Subcutaneous abdominal adipose tissue (tissue), 5 donors: Measurements from ENCODE around the gene PTPRD.

Source experiments
- H3K27ac ChIP-seq: one replicate; pipeline ENCODE4 v1.7.0; 2013; ENCODE audit warnings: low read depth, mild to moderate bottlenecking, inconsistent platforms, low read length, moderate library complexity
- H3K27me3 ChIP-seq, 5 donors: one replicate each; pipeline ENCODE4 v1.7.0; 2013; ENCODE audit warnings: low read length in 5 of 5, inconsistent platforms in 1 of 5; ENCODE audit not compliant: control insufficient read depth in 5 of 5, insufficient read depth in 4 of 5
- H3K36me3 ChIP-seq, 5 donors: one replicate each; pipeline ENCODE4 v1.7.0; 2013; ENCODE audit warnings: low read length in 5 of 5; ENCODE audit not compliant: control insufficient read depth in 5 of 5, insufficient read depth in 5 of 5
- H3K4me1 ChIP-seq, 5 donors: one replicate each; pipeline ENCODE4 v1.7.0; 2013; ENCODE audit warnings: low read length in 5 of 5, mild to moderate bottlenecking in 3 of 5, moderate library complexity in 1 of 5; ENCODE audit not compliant: control insufficient read depth in 5 of 5, insufficient read depth in 5 of 5
- H3K4me3 ChIP-seq, 5 donors: one replicate each; pipeline ENCODE4 v1.7.0; 2013; ENCODE audit warnings: low read length in 5 of 5, low read depth in 1 of 5
- H3K9ac ChIP-seq, 5 donors: one replicate each; pipeline ENCODE4 v1.7.0; 2013; ENCODE audit warnings: low read length in 5 of 5, mild to moderate bottlenecking in 4 of 5, moderate library complexity in 3 of 5
- H3K9me3 ChIP-seq, 5 donors: one replicate each; pipeline ENCODE4 v1.7.0; 2013; ENCODE audit warnings: low read length in 5 of 5; ENCODE audit not compliant: control insufficient read depth in 5 of 5
- donor health status: healthy.
- donor health status: healthy.
- donor health status: healthy.
- donor health status: healthy.
- donor health status: healthy.

The PTPRD gene

GRCh38 chr9:9605681-9606080 is 1007.1 kb downstream of the PTPRD start:
- Histone ChIP-seq H3K9ac (no peak overlapping the region), H3K36me3 (no peaks in the 10 kb centered on the region), H3K4me1 (no peaks in the 10 kb centered on the region), H3K9me3 (no peaks in the 10 kb centered on the region), H3K4me3 (no peak overlapping the region), H3K27ac (no peak overlapping the region), H3K27me3 (no peaks in the 10 kb centered on the region)

- H3K4me3 ChIP-seq, result no peak overlapping the region
- no peaks in the 10 kb centered on the region for H3K36me3 ChIP-seq
- H3K27me3 ChIP-seq, result no peaks in the 10 kb centered on the region
- no peak overlapping the region for H3K27ac ChIP-seq
- no peaks in the 10 kb centered on the region for H3K9me3 ChIP-seq
- no peak overlapping the region for H3K9ac ChIP-seq
- no peaks in the 10 kb centered on the region for H3K4me1 ChIP-seq
Observed at GRCh38 chr9:9603345-9603744, 1009.5 kb downstream of the PTPRD start.

GRCh38 chr9:9598723-9599122 is 1014.1 kb downstream of the PTPRD start:
- no peaks in the 10 kb centered on the region for H3K27me3 ChIP-seq
- H3K36me3 ChIP-seq, result no peaks in the 10 kb centered on the region
- no peak overlapping the region for H3K4me3 ChIP-seq
- H3K9me3 ChIP-seq, result no peaks in the 10 kb centered on the region
- H3K4me1 ChIP-seq, result no peaks in the 10 kb centered on the region
- no peak overlapping the region for H3K9ac ChIP-seq
- no peak overlapping the region for H3K27ac ChIP-seq

- H3K27me3 ChIP-seq, result no peaks in the 10 kb centered on the region
- no peak overlapping the region for H3K4me3 ChIP-seq
- H3K36me3 ChIP-seq, result no peaks in the 10 kb centered on the region
- H3K27ac ChIP-seq, result no peak overlapping the region
- no peak overlapping the region for H3K9ac ChIP-seq
- H3K4me1 ChIP-seq, result no peaks in the 10 kb centered on the region
- H3K9me3 ChIP-seq, result peaks cover 0 to 2% (median 0%) of the 10 kb centered on the region in 5 donors
Observed at GRCh38 chr9:9592104-9592503, 1020.7 kb downstream of the PTPRD start.

GRCh38 chr9:9585920-9586319 is 1026.9 kb downstream of the PTPRD start:
- Histone ChIP-seq H3K9ac (no peak overlapping the region), H3K4me1 (no peaks in the 10 kb centered on the region), H3K27ac (no peak overlapping the region), H3K4me3 (no peak overlapping the region), H3K36me3 (no peaks in the 10 kb centered on the region), H3K27me3 (no peaks in the 10 kb centered on the region), H3K9me3 (peaks cover 0 to under 1% (median 0%) of the 10 kb centered on the region in 5 donors)

GRCh38 chr9:9574080-9574479 is 1038.7 kb downstream of the PTPRD start:
- Histone ChIP-seq H3K9ac (no peak overlapping the region), H3K9me3 (no peaks in the 10 kb centered on the region), H3K36me3 (no peaks in the 10 kb centered on the region), H3K27ac (no peak overlapping the region), H3K4me3 (no peak overlapping the region), H3K4me1 (no peaks in the 10 kb centered on the region), H3K27me3 (no peaks in the 10 kb centered on the region)

- Histone ChIP-seq H3K36me3 (no peaks in the 10 kb centered on the region), H3K9me3 (peaks cover 0 to 2% (median 0%) of the 10 kb centered on the region in 5 donors), H3K4me1 (no peaks in the 10 kb centered on the region), H3K4me3 (no peak overlapping the region), H3K9ac (no peak overlapping the region), H3K27me3 (no peaks in the 10 kb centered on the region), H3K27ac (no peak overlapping the region)
Observed at GRCh38 chr9:9565700-9566099, 1047.1 kb downstream of the PTPRD start.

GRCh38 chr9:9563817-9564216 is 1049.0 kb downstream of the PTPRD start:
- Histone ChIP-seq H3K9me3 (peaks cover 0 to 3% (median 2%) of the 10 kb centered on the region in 5 donors), H3K4me1 (no peaks in the 10 kb centered on the region), H3K4me3 (no peak overlapping the region), H3K36me3 (no peaks in the 10 kb centered on the region), H3K27me3 (no peaks in the 10 kb centered on the region), H3K9ac (no peak overlapping the region), H3K27ac (no peak overlapping the region)

GRCh38 chr9:9560382-9561035 is 1052.3 kb downstream of the PTPRD start:
- Histone ChIP-seq H3K9me3 (peaks cover 0 to 6% (median 3%) of the 10 kb centered on the region in 5 donors), H3K27me3 (no peaks in the 10 kb centered on the region), H3K36me3 (no peaks in the 10 kb centered on the region), H3K4me1 (no peaks in the 10 kb centered on the region), H3K4me3 (no peak overlapping the region), H3K9ac (no peak overlapping the region), H3K27ac (no peak overlapping the region)

GRCh38 chr9:9558907-9559306 is 1053.9 kb downstream of the PTPRD start:
- no peak overlapping the region for H3K9ac ChIP-seq
- H3K9me3 ChIP-seq, result peaks cover 0 to 6% (median 3%) of the 10 kb centered on the region in 5 donors

More at GRCh38 chr9:9558907-9559306, 1053.9 kb downstream of the PTPRD start:
- no peaks in the 10 kb centered on the region for H3K36me3 ChIP-seq
- no peak overlapping the region for H3K27ac ChIP-seq
- H3K27me3 ChIP-seq, result no peaks in the 10 kb centered on the region
- H3K4me3 ChIP-seq, result no peak overlapping the region
- no peaks in the 10 kb centered on the region for H3K4me1 ChIP-seq
